NCI-H2081 treated with DMSO at 0.1 percent for 48 hours (cell line): ENCODE data around the gene MEGF9.
"Not testable (repeated sequence)": the region's sequence is repeated elsewhere in the genome, so short reads cannot be mapped to it uniquely, and the experiment has no call there.

Source experiments
- DNase-seq: peaks from one replicate; lab custom pipeline; 2025; lab: John Stamatoyannopoulos, UW

The MEGF9 gene

DNA sequence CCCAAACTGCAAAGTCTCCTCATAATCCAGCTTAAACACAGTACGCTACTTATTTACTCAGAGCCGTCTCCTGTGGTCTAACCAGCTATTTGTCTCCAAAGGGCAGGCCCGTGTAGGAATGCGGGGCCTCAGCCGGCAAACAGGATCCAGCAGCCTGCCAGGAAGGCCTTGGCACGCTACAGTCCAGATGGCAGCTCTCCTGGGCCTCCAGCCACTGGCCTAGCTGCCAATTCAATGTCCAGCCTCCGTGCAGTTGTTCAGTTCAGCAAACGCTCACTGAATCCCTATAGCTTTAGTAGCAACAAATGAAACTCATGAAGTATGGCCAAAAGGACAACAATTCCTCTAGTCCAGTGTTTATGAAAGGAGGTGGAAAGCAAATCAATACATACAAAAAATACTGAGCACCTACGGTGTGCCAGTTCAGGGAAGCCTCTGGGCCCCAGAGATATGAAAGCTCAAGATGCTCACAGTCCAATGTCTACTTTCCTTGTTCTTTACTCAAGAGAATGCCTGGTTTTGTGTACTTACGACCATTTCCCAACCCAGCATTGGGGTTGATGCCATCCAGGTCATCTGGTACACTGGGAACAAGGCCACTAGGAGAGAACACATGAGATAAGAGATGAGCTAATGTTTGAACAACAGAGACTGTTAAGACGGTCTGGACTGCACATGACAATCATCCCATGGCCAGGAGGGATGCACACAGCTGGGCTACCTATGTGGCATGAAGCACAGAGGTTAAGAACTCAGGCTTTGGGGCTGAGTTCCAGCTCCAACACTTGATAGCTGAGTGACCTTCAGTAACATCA is 142.6 kb downstream of the MEGF9 start:
- DNase-seq = no peak

DNA sequence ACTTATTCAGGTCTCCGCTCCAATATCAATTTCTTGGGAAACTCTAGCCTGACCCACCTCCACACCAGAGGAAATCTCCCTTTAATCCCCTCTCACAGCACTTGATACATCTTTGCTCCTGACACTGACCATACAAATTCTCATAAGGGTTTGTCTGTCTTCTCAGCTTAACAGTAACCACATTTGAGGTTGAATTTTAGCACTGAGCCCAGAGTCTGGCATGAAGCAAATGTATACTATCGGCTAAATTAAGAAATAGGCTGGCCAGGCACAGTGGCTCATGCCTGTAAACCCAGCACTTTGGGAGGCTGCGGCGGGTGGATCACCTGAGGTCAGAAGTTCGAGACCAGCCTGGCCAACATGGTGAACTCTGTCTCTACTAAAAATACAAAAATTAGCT is 144.0 kb downstream of the MEGF9 start:
- no peak for DNase-seq

DNA sequence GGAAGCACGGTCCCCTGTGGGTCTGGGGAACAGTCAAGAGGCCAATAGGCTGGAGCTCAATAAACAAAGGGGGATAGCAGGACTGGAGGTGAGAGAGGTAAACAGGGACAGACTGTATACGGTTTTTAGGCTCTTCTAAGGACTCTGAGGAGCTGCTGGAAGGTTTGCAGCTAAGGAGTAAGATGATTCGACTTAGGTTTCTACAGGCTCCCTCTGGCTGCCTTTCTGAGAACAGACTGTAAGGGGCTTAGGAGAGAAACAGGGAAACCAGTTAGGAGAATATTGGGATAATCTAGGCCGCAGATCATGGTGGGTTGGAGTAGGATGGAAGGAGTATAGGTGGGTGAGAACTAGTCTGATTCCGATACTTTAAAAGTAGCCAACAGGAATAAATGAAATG is 144.7 kb downstream of the MEGF9 start:
- DNase-seq = no peak

DNA sequence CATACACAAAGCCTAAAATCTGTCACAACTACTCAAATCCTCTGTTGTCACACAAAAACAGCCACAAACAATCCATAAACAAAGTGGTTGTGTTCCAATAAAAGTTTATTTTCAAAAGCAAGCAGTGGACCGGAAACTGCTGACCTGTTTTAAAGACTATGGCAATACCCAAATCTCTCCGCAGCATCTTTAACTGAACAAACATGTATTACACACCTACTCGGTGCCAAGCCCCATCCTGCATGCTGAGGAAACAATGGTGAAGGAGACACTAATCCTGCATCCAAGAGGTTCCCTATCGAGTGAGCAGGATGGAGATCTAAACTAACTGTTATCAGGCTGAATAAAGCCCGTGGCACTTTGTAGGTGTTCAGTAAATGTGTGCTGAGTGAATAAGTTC is 145.5 kb downstream of the MEGF9 start:
- no peak for DNase-seq

DNA sequence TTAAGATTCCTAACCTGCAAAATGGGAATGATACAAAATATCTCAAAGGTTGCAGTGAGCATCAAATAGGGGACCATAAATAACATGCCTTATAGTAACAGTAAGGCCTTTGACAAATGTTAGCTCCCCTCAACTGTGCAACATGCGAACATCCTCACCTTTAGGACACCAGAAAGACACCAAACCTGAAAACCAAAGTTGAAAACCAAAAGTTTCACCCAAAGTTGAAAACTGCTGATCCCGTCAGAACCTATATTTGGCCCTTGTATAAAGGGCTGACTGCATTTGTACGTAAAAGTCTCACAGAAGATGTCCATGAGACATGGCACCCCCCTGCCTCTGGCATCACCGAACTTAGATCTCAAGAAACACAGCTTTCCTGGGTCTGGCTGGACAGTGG is 146.4 kb downstream of the MEGF9 start:
- DNase-seq = no peak

DNA sequence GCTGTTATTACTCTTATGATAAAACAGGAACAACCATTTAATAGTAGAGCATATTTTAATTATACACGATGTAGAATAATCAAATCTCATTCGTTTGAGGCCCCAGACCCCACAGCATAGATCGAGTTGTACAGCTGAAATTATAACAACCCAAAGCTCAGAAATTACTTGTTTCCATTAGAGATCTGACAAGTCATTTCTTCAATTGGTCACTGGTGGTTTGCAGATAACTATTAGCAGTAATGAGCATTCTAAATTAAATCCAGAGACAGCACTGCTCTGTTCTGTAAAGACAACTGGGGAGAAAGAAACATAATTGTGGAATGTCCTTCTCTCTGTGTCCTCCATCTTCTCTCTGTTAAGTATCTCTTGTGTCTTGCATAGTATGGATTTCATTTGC is 147.2 kb downstream of the MEGF9 start:
- no peak for DNase-seq

DNA sequence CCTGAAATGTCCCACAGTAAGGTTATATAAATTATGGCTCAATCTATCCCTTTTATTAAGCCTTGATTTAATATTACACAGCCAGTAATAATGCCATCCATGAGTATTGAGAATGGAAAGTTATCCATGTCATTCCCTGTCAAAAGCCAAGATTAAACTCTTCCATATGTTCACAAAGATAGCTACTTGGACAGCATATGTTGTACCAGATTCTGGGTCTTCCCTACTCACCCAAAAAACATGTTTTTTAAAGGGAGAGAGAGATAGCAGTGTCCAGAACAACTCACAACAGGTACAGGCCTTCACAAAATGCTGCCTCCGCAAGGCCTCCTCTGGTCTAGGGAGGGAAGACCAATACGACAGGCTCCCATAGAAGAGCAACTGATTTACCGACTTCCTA is 149.7 kb downstream of the MEGF9 start:
- DNase-seq = no peak

DNA sequence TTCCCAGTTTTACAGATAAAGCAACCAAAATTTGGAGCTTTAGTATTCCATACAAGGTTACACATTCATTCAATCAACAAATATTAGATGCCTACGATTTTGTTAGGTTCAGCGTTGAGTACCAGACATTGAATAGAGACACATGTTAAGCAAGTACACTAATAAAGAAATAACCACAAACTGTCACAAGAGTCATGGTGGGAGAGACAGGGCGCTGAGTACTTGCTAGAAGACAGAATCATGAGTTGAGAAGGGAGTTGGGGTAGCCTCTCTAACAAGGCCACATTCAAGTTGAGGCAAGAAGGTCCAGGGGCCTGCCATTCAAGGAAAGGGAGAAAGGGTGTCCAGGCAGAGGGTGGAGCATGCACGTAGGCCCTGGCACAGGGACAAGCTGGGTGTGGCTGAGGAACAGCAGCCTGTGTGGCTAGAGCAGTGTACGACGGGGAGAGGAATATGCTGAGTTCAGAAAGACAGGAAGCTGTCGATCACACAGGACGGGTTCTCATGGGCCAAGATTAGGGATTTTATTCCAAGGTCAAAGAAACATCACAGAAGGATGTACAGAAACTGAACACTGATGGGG is 151.3 kb downstream of the MEGF9 start:
- no peak for DNase-seq

DNA sequence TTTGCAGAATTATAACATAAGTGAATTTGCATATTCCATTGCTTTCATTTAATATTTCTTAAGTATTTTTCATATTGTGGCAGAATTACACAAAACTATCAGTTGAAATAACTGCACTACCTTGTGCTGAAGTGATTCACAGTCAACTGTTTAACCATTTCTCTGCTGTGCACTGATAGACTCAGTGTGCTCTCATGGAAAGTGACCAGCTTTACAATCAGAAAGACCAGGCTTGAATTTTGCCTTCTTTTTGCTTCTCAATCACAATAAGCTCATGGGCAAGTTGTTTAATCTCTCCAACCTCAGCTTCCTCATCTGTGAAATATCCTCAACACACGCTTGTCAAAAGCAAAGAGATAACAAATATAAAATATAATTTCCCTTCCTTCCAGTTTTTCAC is 152.6 kb downstream of the MEGF9 start:
- no peak for DNase-seq

DNA sequence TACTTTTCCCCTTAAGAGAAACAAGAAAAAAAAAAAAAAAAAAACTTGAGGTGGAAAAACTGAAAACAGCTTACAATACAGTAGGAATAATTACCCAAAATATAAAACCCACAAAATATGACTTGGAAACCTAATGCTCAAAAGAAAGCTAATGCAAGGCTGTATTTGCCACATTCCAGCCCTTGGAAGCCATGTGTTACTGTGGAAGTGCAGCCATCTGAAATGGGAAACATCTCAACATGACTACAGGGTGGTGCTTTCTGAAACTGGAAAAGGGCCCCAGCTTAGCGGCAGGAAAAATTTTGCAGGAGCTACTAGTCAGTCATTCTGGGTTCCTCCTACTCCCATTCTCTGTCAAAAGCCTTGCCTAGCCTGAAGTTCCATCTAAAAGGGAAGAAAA is 154.7 kb downstream of the MEGF9 start:
- no peak for DNase-seq

DNA sequence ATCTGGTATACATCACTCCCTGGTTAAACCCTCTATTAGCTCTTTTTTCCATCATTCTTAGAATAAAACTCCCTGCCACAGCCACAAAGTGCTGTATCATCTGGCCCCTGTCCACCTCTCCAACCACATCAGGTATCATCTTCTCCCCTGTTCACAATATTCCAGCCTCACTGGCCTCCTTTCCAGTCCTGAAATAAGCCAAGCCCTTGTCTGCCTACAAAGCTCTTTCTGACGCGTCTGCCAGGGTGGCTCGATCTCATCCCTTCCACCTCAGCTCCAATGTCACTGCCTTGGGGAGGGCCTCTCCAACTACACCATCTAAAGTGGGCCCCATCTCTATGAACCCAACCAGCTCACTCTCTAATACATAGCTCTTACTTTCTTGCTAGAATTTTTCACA is 155.8 kb downstream of the MEGF9 start:
- DNase-seq = no peak

DNA sequence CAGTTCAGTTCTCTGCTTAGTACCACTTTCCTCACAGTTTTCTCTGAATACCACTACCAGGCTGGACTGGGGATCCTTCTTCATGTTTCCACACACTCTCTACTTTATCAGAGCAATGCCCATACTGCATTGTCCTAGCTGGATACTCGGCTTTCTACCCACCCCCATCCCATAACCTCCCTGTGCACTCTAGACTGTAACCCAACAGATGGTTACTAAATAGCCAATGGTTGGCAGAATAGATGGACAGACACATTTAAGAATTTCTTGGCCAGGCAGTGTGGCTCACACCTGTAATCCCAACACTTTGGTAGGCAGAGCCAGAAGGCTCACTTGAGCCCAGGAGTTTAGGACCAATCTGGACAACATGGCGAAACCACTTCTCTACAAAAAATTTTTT is 157.1 kb downstream of the MEGF9 start:
- DNase-seq = no peak

DNA sequence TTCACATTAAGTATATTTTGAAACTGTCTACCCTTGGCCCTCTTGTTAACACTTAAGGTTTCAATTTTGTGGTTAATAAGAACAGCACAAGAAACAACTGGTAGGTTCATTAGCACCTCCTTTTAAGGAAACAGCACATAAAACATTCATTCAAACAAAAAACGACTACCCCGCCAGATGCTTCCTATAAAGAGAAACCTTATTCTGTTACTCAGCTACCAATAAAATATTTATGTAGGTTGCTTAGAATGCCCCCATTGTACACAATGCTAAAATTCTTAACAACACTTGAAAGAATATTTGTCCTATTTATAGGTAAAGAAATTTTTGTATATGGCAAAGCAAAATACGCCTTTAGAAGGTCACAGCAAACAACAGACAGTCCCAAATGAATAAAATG is 157.5 kb downstream of the MEGF9 start:
- no peak for DNase-seq

DNA sequence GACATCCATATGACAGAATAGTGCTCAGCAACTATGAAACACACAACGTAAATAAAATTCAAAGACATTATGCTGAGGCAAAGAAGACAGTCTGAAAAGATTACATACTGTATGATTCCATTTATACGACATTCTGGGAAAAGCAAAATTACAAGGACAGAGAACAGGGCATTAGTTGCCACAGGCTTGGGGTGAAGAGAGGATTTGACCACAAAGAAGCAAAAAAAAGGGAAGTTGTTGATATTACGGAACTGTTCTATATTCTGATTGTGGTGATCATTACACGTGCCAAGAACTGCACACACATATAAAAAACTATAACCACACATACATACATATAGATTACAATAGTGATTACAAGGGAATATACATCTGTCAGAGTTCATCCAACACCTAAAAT is 158.4 kb downstream of the MEGF9 start:
- no peak for DNase-seq

DNA sequence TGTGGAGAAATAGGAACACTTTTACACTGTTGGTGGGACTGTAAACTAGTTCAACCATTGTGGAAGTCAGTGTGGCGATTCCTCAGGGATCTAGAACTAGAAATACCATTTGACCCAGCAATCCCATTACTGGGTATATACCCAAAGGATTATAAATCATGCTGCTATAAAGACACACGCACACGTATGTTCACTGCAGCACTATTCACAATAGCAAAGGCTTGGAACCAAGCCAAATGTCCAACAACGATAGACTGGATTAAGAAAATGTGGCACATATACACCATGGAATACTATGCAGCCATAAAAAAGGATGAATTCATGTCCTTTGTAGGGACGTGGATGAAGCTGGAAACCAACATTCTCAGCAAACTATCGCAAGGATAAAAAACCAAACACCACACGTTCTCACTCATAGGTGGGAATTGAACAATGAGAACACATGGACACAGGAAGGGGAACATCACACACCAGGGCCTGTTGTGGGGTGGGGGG is 162.0 kb downstream of the MEGF9 start:
- not testable (repeated sequence) for DNase-seq
